ENCODE data around the gene TTBK1. TPM values are rescaled to one million over a fixed set of nuclear protein-coding genes. Genes with fewer than 3 reads are reported as not detected.

Gene TTBK1
- total RNA-seq, 4 donors from 2014 or later, result 0.06 to 0.14 TPM; not detected in 2

GRCh38 chr6:43231053-43231452 is 12.2 kb upstream of the TTBK1 start:
- no peaks in the 10 kb centered on the region for H3K36me3 ChIP-seq
- no peaks in the 10 kb centered on the region for H3K9me3 ChIP-seq
- H3K27me3 ChIP-seq, result no peaks in the 10 kb centered on the region
- H3K27ac ChIP-seq, result no peak overlapping the region
- no peaks in the 10 kb centered on the region for H3K4me1 ChIP-seq
- no peak for TF ChIP-seq CTCF (IDR thresholded peaks at IDR 0.05)
- intact Hi-C loops (cut with DNase I; ENCODE audit: low total_unique reads), result no loop called here
- no peak overlapping the region for H3K4me3 ChIP-seq
- no peak for DNase-seq

- Histone ChIP-seq H3K27me3 (no peaks in the 10 kb centered on the region), H3K4me3 (no peak overlapping the region), H3K4me1 (no peaks in the 10 kb centered on the region), H3K9me3 (no peaks in the 10 kb centered on the region), H3K36me3 (no peaks in the 10 kb centered on the region), H3K27ac (no peak overlapping the region)
- DNase-seq, result no peak
- TF ChIP-seq CTCF (IDR thresholded peaks at IDR 0.05), result no peak
- intact Hi-C loops (cut with DNase I; ENCODE audit: low total_unique reads), result no loop called here
Observed at GRCh38 chr6:43231735-43232450, 11.4 kb upstream of the TTBK1 start.

- no peak for DNase-seq
- Histone ChIP-seq H3K27me3 (no peaks in the 10 kb centered on the region), H3K36me3 (no peaks in the 10 kb centered on the region), H3K4me3 (no peak overlapping the region), H3K27ac (no peak overlapping the region), H3K4me1 (no peaks in the 10 kb centered on the region), H3K9me3 (no peaks in the 10 kb centered on the region)
- intact Hi-C loops (cut with DNase I; ENCODE audit: low total_unique reads), result no loop called here
- no peak for TF ChIP-seq CTCF (IDR thresholded peaks at IDR 0.05)
- TF ChIP-seq POLR2A (IDR thresholded peaks at IDR 0.05), result no peak
Observed at GRCh38 chr6:43235841-43236240, 7.4 kb upstream of the TTBK1 start.

- Histone ChIP-seq H3K27me3 (peaks cover 5 to 12% of the 10 kb centered on the region in 2 donors), H3K4me1 (no peaks in the 10 kb centered on the region), H3K9me3 (no peaks in the 10 kb centered on the region), H3K36me3 (no peaks in the 10 kb centered on the region), H3K4me3 (no peak overlapping the region), H3K27ac (no peak overlapping the region)
- TF ChIP-seq POLR2A (IDR thresholded peaks at IDR 0.05) (no peak), CTCF (IDR thresholded peaks at IDR 0.05) (no peak)
- no peak for DNase-seq
- intact Hi-C loops (cut with DNase I; ENCODE audit: low total_unique reads), result no loop called here
Observed at GRCh38 chr6:43239054-43239453, 4.2 kb upstream of the TTBK1 start.

GRCh38 chr6:43240950-43241349 is 2.3 kb upstream of the TTBK1 start:
- Histone ChIP-seq H3K36me3 (no peaks in the 10 kb centered on the region), H3K27me3 (peaks cover 8 to 12% of the 10 kb centered on the region in 2 donors)
- no peak for TF ChIP-seq CTCF (IDR thresholded peaks at IDR 0.05)
- TF ChIP-seq POLR2A (IDR thresholded peaks at IDR 0.05), result no peak

More at GRCh38 chr6:43240950-43241349, 2.3 kb upstream of the TTBK1 start:
- no peak overlapping the region for H3K4me3 ChIP-seq
- intact Hi-C loops (cut with DNase I; ENCODE audit: low total_unique reads), result no loop called here
- H3K9me3 ChIP-seq, result no peaks in the 10 kb centered on the region
- DNase-seq, result no peak
- no peaks in the 10 kb centered on the region for H3K4me1 ChIP-seq
- no peak overlapping the region for H3K27ac ChIP-seq
